T-cell (primary cell): ENCODE measurements around the gene RP9. TPM values are rescaled to one million over a fixed set of nuclear protein-coding genes. Genes with fewer than 3 reads are reported as not detected.

ENCODE experiments used
- ATAC-seq, 4 experiments: fragments of 200-7000 bp in 3 of 4; fragments of 150-1000 bp in 1 of 4; cut with Tn5 transposase; replicated peaks in 1 of 4; 1 replicate in 3 of 4; 2 replicates in 1 of 4; pipeline ENCODE4 v1.10.0; 2021; ENCODE audit warnings: moderate library complexity in 3 of 4, mild to moderate bottlenecking in 2 of 4, moderate number of reproducible peaks in 1 of 4
- CTCF ChIA-PET, 2 donors: fragments of 300-600 bp; sonication (Branson Sonifier 250); formaldehyde crosslinking; loops; one replicate each; lab custom pipeline; 2022; ENCODE audit warnings: antibody characterized with exemption in 2 of 2; lab: Charles Lee
- POLR2A ChIA-PET, 2 donors: fragments of 300-600 bp; sonication (Branson Sonifier 250); formaldehyde crosslinking; loops; one replicate each; lab custom pipeline; 2022; ENCODE audit warnings: antibody characterized with exemption in 2 of 2; lab: Charles Lee
- DNase-seq, 35 experiments: peaks; one replicate each; pipeline versions ENCODE4 v3.0.0 to v3.0.0-alpha.2; 2013 to 2023
- H3K27ac ChIP-seq: one replicate; pipeline ENCODE4 v1.5.1; 2013; ENCODE audit warnings: low read length
- H3K27me3 ChIP-seq, 2 experiments: replicated peaks in 1 of 2; 1 replicate in 1 of 2; 2 replicates in 1 of 2; pipeline versions ENCODE4 v1.6.1 to v1.7.0; 2013; ENCODE audit warnings: low read length in 1 of 2, mixed read lengths in 1 of 2; ENCODE audit not compliant: control insufficient read depth in 2 of 2, insufficient read depth in 2 of 2; ENCODE audit errors: extremely low read depth in 1 of 2
- H3K36me3 ChIP-seq, 2 donors: 1 replicate in 1 of 2; 2 replicates in 1 of 2; pipeline versions ENCODE4 v1.6.1 to v1.7.0; 2013; ENCODE audit warnings: low read length in 1 of 2; ENCODE audit not compliant: control insufficient read depth in 2 of 2, insufficient read depth in 1 of 2; ENCODE audit errors: extremely low read depth in 1 of 2
- H3K4me1 ChIP-seq, 2 experiments: 1 replicate in 1 of 2; 2 replicates in 1 of 2; pipeline versions ENCODE4 v1.6.1 to v1.7.0; 2013; ENCODE audit warnings: low read length in 2 of 2, mixed read lengths in 1 of 2; ENCODE audit not compliant: insufficient read depth in 2 of 2, control insufficient read depth in 1 of 2; ENCODE audit errors: extremely low read depth in 1 of 2
- H3K4me3 ChIP-seq, 2 donors: 1 replicate in 1 of 2; 2 replicates in 1 of 2; pipeline versions ENCODE4 v1.5.1 to v1.7.0; 2013; ENCODE audit warnings: mild to moderate bottlenecking in 2 of 2, low read length in 1 of 2, moderate library complexity in 1 of 2; ENCODE audit not compliant: control insufficient read depth in 1 of 2; ENCODE audit errors: extremely low read depth in 1 of 2
- H3K9me3 ChIP-seq: 2 replicates; pipeline ENCODE4 v1.7.0; 2013
- H3K27ac Mint-ChIP-seq, 2 donors: one replicate each; pipeline ENCODE4 v1.8.0; 2020 to 2021; ENCODE audit warnings: mild to moderate bottlenecking in 2 of 2, mixed read lengths in 2 of 2
- H3K27me3 Mint-ChIP-seq, 2 donors: one replicate each; pipeline ENCODE4 v1.8.0; 2021 to 2022; ENCODE audit warnings: mixed read lengths in 2 of 2
- H3K36me3 Mint-ChIP-seq: one replicate; pipeline ENCODE4 v1.8.0; 2021; ENCODE audit warnings: mixed read lengths
- H3K4me1 Mint-ChIP-seq, 3 donors: one replicate each; pipeline ENCODE4 v1.8.0; 2020 to 2022; ENCODE audit warnings: mixed read lengths in 3 of 3, mild to moderate bottlenecking in 1 of 3
- H3K4me3 Mint-ChIP-seq, 3 donors: one replicate each; pipeline ENCODE4 v1.8.0; 2020 to 2022; ENCODE audit warnings: mild to moderate bottlenecking in 3 of 3, mixed read lengths in 3 of 3, moderate library complexity in 3 of 3
- H3K9me3 Mint-ChIP-seq, 3 donors: one replicate each; pipeline ENCODE4 v1.8.0; 2020 to 2022; ENCODE audit warnings: mixed read lengths in 3 of 3
- WGBS: methylation state at CpG from one replicate; pipeline ENCODE4 v1.1.5; 2013; ENCODE audit warnings: missing lambda C conversion rate; ENCODE audit not compliant: insufficient coverage; 5-methylcytosine and 5-hydroxymethylcytosine counted together
- total RNA-seq, 35 experiments: library from RNA in 6 of 35; stranded (reverse) in 6 of 35; fragments of 120-200 nt in 1 of 35; gene quantifications; one replicate each; pipeline versions ENCODE4 v1.2.1 to v1.2.4 and lab custom pipeline; 2013 to 2026

Gene RP9
- total RNA-seq, 5 donors from 2014 or later (not counting 1 experiment from before 2014, with no cell fraction given): 14.7 to 18.3 (median 17.0) TPM

DNA sequence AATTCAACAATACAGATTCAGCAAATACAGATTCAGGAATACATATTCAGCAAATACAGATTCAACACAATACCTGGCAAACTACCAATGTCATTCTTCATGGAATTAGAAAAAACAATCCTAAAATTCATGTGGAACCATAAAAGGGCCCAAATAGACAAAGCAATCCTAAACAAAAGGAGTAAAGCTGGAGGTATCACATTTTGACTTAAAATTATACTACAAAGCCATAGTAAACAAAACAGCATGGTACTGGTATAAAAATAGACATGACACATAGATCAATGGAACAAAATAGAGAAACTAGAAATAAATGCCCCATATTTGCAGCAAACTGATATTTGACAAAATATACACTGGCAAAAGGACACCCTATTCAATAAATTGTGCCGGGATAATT is 43.2 kb downstream of the RP9 start:
- H3K4me1 Mint-ChIP-seq: peaks cover 15 to 18% (median 18%) of the 10 kb centered on the region in 3 donors
- H3K27me3 ChIP-seq: peaks cover 0 to 7% of the 10 kb centered on the region in 2 experiments
- H3K36me3 ChIP-seq: no peaks in the 10 kb centered on the region
- H3K4me3 ChIP-seq: no peak overlapping the region
- peaks cover 13 to 14% of the 10 kb centered on the region in 2 experiments for H3K4me1 ChIP-seq
- CTCF ChIA-PET: no interaction called here
- peaks cover 0 to 3% of the 10 kb centered on the region in 2 donors for H3K27me3 Mint-ChIP-seq
- no peak overlapping the region for H3K4me3 Mint-ChIP-seq
- DNase-seq (no peak), ATAC-seq (no peak)
- H3K9me3 Mint-ChIP-seq: peaks cover 0 to 18% (median 17%) of the 10 kb centered on the region in 3 donors
- H3K27ac ChIP-seq: no peak overlapping the region
- no peak overlapping the region for H3K27ac Mint-ChIP-seq
- POLR2A ChIA-PET: interaction anchor here in 1 of 2 donors (0.8 kb wide), 1 partner anchor 26 kb away, joined by 3 read pairs; no protein-coding TSS in a partner anchor
- peaks cover 3% of the 10 kb centered on the region for H3K36me3 Mint-ChIP-seq
- peaks cover 3% of the 10 kb centered on the region for H3K9me3 ChIP-seq
- no CpG with 5 or more reads among the region's 1 CpG for WGBS

DNA sequence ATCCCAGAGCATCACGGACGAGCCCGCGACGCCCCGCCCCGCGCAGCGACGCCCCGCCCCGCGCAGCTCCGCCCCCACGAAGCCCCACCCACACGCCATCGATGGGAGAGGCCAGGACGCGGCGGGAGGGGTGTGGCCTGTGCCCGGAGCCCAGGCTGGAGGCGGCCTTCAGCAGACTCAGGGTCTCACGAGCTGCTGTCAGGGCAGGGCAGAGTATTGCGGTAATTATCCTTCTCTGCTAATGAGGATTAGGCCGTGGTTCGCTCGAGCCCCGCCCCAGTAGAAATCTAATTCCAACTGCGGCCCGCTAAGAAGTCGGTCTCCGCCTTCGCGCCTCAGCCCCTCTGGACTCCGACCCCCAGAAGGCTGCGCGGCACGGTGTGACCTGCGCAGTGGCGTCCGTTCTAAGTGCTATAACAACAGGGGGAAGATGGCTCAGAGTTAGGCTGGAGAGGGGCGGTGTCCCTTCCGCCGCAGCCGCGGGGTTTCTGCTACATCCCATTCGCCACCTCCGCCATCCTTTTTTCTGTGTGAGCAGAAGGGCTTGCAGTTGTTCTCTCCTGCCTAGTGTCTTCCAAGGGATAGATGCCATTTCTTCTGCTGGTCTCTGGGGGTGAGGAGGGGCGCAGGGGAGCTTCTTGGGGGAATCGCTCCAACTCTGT is 46.3 kb downstream of the RP9 start:
- Histone ChIP-seq H3K4me3 (peak overlapping the region; percentile 79 to 90), H3K27ac (peak overlapping the region; percentile 67)
- H3K36me3 Mint-ChIP-seq: peaks cover 10% of the 10 kb centered on the region

DNA sequence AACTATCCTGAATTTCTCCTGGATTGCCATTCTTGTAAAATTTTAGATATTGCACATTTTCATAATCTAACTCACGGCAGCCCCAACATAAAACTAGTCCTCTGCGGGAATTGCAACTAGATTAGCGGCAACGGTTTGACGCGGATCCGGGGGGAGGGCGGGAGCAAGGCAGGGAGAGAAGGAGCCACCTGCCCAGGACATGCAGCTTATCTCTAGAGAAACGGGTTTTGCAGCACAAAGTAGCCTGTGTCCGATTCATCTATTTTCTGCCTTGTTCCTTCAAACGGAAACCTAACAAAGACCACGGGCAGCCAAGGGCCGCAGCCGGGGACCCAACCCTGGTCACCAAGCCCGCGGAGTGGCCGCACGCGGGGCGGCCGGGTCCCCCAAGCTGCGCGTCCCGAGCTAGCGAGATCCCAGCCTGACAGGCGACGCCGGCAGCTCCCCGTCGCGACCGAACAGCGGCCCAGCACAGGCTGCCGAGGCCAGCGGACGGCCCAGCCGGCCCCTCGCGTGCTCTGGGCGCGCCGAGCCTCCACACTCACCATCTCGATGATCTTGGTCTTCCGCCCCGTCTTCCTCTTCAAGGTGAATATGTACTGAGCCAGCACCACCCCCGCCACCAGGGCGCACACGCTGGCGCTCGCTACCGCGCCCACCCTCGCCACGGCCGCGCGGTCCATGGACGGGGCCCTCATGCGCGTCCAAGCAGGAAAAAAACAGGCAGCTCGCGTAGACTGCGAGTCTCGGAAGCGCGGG is 47.0 kb downstream of the RP9 start, which contains the start of gene NT5C3A:
TSS of gene NT5C3A (minus strand) at position 754 of the 759 bp plus-strand sequence. CDS start at position 683, 71 bp downstream.
- peak in 3 of 4 experiments; percentile 57 to 62 (median 58) for ATAC-seq
- no peaks in the 10 kb centered on the region for H3K27me3 ChIP-seq
- CTCF ChIA-PET: interaction anchor here (0.9 to 3.7 kb wide), 8 partner anchors 10 to 216 kb away, joined by 3 to 15 read pairs (median 4); no protein-coding TSS in a partner anchor
- no peaks in the 10 kb centered on the region for H3K36me3 ChIP-seq
- POLR2A ChIA-PET: interaction anchor here (0.6 to 1.5 kb wide), 5 partner anchors 22 to 566 kb away, joined by 3 to 12 read pairs (median 4); partner anchors contain the start of gene FKBP9 (in 1 of the 2)
- under 1% methylated on average over 56 of the region's 66 CpGs for WGBS
- Mint-ChIP-seq H3K4me3 (peak within 1 kb of the TSS; percentile 94 to 97 (median 95)), H3K27ac (peak within 1 kb of the TSS; percentile 95 to 96), H3K4me1 (peaks cover 49 to 53% (median 50%) of the 10 kb centered on the region in 3 donors), H3K36me3 (peaks cover 13% of the 10 kb centered on the region), H3K9me3 (peaks cover 0 to 9% (median 6%) of the 10 kb centered on the region in 3 donors), H3K27me3 (peaks cover 0 to 3% of the 10 kb centered on the region in 2 donors)
- DNase-seq: peak in 16 of 35 experiments; percentile 0 to 42 (median 10)
- peaks cover 16 to 26% of the 10 kb centered on the region in 2 experiments for H3K4me1 ChIP-seq
- H3K4me3 ChIP-seq: peak within 1 kb of the TSS; percentile 79 to 90
- peaks cover 3% of the 10 kb centered on the region for H3K9me3 ChIP-seq
- H3K27ac ChIP-seq: peak within 1 kb of the TSS; percentile 67

More for the DNA sequence above, 46.3 kb downstream of the RP9 start:
- peaks cover 0 to 3% of the 10 kb centered on the region in 2 donors for H3K27me3 Mint-ChIP-seq
- Histone ChIP-seq H3K36me3 (no peaks in the 10 kb centered on the region), H3K27me3 (no peaks in the 10 kb centered on the region), H3K9me3 (peaks cover 3% of the 10 kb centered on the region), H3K4me1 (peaks cover 16 to 26% of the 10 kb centered on the region in 2 experiments)
- CTCF ChIA-PET: interaction anchor here (0.9 to 3.7 kb wide), 8 partner anchors 10 to 216 kb away, joined by 3 to 15 read pairs (median 4); no protein-coding TSS in a partner anchor
- peaks cover 44 to 45% (median 45%) of the 10 kb centered on the region in 3 donors for H3K4me1 Mint-ChIP-seq
- peak; percentile 86 to 96 (median 90) for DNase-seq
- peak overlapping the region; percentile 94 to 97 (median 95) for H3K4me3 Mint-ChIP-seq
- POLR2A ChIA-PET: interaction anchor here in 1 of 2 donors (0.6 to 1.5 kb wide), 3 partner anchors 23 to 567 kb away, joined by 4 to 12 read pairs (median 4); partner anchors contain the start of gene FKBP9
- WGBS: under 1% methylated on average over 33 of the region's 50 CpGs
- H3K9me3 Mint-ChIP-seq: peaks cover 0 to 9% (median 6%) of the 10 kb centered on the region in 3 donors
- peak overlapping the region; percentile 95 to 96 for H3K27ac Mint-ChIP-seq
- ATAC-seq: peak; percentile 90 to 96 (median 92)

DNA sequence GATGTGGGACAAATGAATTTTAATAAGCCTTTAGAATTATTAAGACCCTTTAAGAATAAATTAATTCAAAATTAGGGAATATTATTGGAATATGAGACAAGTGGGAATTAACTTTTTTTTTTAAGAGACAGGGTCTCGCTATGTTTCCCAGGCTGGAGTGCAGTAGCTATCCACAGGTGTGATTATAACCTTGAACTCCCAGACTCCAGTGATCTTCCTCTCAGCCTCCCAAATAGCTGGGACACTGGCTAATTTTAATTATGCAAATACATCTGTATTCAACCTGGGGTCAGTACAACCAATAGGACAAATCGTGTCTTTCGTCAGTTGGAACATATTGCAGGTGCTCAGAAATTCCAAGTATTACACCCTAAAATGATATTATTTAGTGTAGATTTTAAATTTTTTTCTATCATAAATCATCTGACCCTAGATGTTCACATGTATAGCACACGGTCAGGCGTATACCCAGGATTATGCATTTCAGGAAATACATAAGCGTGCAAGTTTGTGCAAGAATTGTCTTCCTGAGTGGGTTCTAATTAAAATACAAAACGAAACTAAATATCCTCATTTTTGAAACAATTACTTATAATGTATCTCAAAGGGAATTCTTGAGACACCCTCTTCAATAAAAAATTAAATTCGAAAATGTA is 47.8 kb downstream of the RP9 start:
- Histone ChIP-seq H3K27me3 (no peaks in the 10 kb centered on the region), H3K27ac (no peak overlapping the region), H3K9me3 (peaks cover 3% of the 10 kb centered on the region), H3K36me3 (no peaks in the 10 kb centered on the region), H3K4me3 (peak overlapping the region; percentile 79 to 90), H3K4me1 (peaks cover 16 to 26% of the 10 kb centered on the region in 2 experiments)
- Mint-ChIP-seq H3K4me1 (peaks cover 49 to 55% (median 53%) of the 10 kb centered on the region in 3 donors), H3K27me3 (peaks cover 0 to 3% of the 10 kb centered on the region in 2 donors), H3K36me3 (peaks cover 16% of the 10 kb centered on the region), H3K4me3 (peak overlapping the region; percentile 94 to 97 (median 95)), H3K27ac (peak overlapping the region; percentile 80 to 84), H3K9me3 (peaks cover 0 to 8% (median 6%) of the 10 kb centered on the region in 3 donors)
- ATAC-seq (no peak), DNase-seq (no peak)
- ChIA-PET CTCF (interaction anchor here (1.1 to 3.7 kb wide), 6 partner anchors 9 to 215 kb away, joined by 4 to 15 read pairs (median 4); no protein-coding TSS in a partner anchor), POLR2A (interaction anchor here (0.6 to 1.5 kb wide), 5 partner anchors 21 to 325 kb away, joined by 3 to 12 read pairs (median 4); no protein-coding TSS in a partner anchor)
- WGBS: no CpG with 5 or more reads among the region's 8 CpGs

DNA sequence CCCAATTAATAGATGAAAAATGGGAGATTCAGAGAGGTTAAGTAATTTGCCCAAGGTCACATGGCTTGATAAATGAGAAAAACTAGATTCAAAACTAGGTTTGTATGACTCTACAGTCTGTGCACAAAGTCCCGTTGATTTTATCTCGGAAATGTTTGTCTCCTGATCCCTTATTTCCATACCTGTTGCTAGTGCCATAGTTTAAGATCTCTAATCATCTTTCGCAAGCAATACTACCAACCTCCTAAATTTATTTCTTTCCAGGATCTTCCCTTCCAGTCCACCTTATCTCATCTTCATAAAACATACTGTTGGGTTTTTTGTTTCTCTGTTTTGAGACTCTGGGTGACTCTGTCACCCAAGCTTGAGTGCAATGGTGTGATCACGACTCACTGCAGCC is 49.6 kb downstream of the RP9 start:
- Histone ChIP-seq H3K36me3 (no peaks in the 10 kb centered on the region), H3K9me3 (no peaks in the 10 kb centered on the region), H3K4me1 (peaks cover 16 to 29% of the 10 kb centered on the region in 2 experiments), H3K4me3 (no peak overlapping the region), H3K27me3 (no peaks in the 10 kb centered on the region), H3K27ac (no peak overlapping the region)
- ATAC-seq (no peak), DNase-seq (no peak)
- Mint-ChIP-seq H3K27ac (no peak overlapping the region), H3K4me1 (peaks cover 64 to 69% (median 68%) of the 10 kb centered on the region in 3 donors), H3K9me3 (no peaks in the 10 kb centered on the region), H3K27me3 (no peaks in the 10 kb centered on the region), H3K36me3 (peaks cover 14% of the 10 kb centered on the region), H3K4me3 (peak overlapping the region in 2 of 3 donors; percentile 13 to 17)
- CTCF ChIA-PET: interaction anchor here (1.1 to 3.1 kb wide), 3 partner anchors 20 to 213 kb away, joined by 3 to 8 read pairs (median 5); no protein-coding TSS in a partner anchor
- POLR2A ChIA-PET: no interaction called here
- WGBS: 68% methylated on average over 2 of the region's 4 CpGs
